ENCODE results near the gene RABAC1. TPM values are rescaled to one million over a fixed set of nuclear protein-coding genes. Genes with fewer than 3 reads are reported as not detected.
A peak's percentile ranks its signal among the peaks of the same experiment; 100 is the strongest.

The RABAC1 gene
- total and polyA plus RNA-seq, 10 of the 15 experiments (the other 5 are each of a cell fraction or from before 2014, with no cell fraction given): 10.9 to 115 (median 49.2) TPM

DNA sequence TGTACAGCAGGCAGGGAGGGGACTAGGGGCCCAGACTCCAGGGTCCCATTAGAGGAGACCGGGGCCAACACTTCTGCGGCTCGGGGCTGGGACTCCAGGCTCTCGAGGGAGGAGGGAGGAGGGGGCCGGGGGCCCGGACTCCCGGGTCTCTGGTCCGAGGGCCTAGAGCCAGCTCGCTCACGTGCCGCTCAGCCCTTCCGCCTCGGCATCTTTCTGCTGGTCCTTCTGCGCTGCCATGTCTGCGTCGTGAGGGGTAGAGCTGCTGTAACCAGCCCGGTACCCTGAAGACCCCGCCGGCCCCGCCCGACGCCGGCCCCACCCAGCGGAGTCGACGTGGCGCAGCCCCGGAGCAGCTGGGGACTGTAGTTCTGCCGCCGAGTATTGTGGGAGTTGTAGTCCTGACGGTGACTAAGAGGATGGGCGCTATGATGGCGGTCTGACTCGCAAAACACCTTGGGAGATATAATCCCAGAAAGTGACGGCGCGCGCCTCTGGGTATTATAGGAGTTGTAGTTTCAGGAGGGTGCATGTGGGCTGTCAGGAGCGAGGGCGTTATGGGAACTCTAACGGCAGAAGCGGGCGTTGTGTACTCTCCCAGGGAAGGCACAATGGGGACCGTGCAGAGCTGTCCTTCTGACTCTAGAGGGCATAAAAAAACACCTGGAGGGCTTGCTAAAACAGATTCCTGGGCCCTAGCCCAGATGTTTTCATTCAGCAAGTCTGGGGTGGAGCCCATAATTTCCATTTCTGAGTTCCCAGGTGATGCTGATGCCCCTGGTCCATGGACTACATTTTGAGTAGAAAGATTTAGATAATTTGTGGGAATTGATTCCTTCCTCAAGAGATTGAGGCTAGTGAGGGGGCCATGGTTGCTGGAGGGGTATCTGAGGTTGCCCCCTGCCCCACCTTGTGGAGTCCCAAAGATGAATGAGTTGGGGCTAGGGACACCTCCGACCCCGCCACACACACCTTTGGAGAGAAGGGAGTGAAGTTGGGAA, at the start of gene RABAC1 (continued):
- TF ChIP-seq JUNB (IDR thresholded peaks at IDR 0.05) (no peak), SMAD5 (IDR thresholded peaks at IDR 0.05; ENCODE audit: low read depth) (no peak), CREM (IDR thresholded peaks at IDR 0.05; ENCODE audit: low read depth) (peak; percentile 97), SIX5 (IDR thresholded peaks at IDR 0.05; ENCODE audit: low read depth, low read length, severe bottlenecking) (peak; percentile 99), SUZ12 (IDR thresholded peaks at IDR 0.05; ENCODE audit: unreplicated experiment) (no peak), TAF1 (IDR thresholded peaks at IDR 0.05; ENCODE audit: borderline replicate concordance, low read depth, low read length) (0 out of 2 replicates have a peak, but pooled peaks have one; percentile 27), BHLHE40 (IDR thresholded peaks at IDR 0.05; ENCODE audit: borderline replicate concordance in 1 of 2, low read depth in 2 of 2, low read length in 1 of 2) (peak; percentile 62 to 89), ZSCAN29 (IDR thresholded peaks at IDR 0.05) (no peak), NFIC (IDR thresholded peaks at IDR 0.05; ENCODE audit: low read depth, low read length) (no peak), EED (IDR thresholded peaks at IDR 0.05; ENCODE audit: low read depth) (no peak), MLLT1 (IDR thresholded peaks at IDR 0.05) (no peak), ZBTB33 (IDR thresholded peaks at IDR 0.05) (no peak), PAX8 (IDR thresholded peaks at IDR 0.05) (no peak), YY1 (IDR thresholded peaks at IDR 0.05; ENCODE audit: low read depth, low read length) (peak; percentile 97)
- TF ChIP-seq, protein P1, sequence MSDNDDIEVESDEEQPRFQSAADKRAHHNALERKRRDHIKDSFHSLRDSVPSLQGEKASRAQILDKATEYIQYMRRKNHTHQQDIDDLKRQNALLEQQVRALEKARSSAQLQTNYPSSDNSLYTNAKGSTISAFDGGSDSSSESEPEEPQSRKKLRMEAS (IDR thresholded peaks at IDR 0.05; ENCODE audit: low read depth, low read length): no peak
- TF ChIP-seq, protein P2, sequence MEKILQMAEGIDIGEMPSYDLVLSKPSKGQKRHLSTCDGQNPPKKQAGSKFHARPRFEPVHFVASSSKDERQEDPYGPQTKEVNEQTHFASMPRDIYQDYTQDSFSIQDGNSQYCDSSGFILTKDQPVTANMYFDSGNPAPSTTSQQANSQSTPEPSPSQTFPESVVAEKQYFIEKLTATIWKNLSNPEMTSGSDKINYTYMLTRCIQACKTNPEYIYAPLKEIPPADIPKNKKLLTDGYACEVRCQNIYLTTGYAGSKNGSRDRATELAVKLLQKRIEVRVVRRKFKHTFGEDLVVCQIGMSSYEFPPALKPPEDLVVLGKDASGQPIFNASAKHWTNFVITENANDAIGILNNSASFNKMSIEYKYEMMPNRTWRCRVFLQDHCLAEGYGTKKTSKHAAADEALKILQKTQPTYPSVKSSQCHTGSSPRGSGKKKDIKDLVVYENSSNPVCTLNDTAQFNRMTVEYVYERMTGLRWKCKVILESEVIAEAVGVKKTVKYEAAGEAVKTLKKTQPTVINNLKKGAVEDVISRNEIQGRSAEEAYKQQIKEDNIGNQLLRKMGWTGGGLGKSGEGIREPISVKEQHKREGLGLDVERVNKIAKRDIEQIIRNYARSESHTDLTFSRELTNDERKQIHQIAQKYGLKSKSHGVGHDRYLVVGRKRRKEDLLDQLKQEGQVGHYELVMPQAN (conservative IDR thresholded peaks at IDR 0.05): no peak; the same call in 1 of the 2 replicates
- TF ChIP-seq, protein P3, sequence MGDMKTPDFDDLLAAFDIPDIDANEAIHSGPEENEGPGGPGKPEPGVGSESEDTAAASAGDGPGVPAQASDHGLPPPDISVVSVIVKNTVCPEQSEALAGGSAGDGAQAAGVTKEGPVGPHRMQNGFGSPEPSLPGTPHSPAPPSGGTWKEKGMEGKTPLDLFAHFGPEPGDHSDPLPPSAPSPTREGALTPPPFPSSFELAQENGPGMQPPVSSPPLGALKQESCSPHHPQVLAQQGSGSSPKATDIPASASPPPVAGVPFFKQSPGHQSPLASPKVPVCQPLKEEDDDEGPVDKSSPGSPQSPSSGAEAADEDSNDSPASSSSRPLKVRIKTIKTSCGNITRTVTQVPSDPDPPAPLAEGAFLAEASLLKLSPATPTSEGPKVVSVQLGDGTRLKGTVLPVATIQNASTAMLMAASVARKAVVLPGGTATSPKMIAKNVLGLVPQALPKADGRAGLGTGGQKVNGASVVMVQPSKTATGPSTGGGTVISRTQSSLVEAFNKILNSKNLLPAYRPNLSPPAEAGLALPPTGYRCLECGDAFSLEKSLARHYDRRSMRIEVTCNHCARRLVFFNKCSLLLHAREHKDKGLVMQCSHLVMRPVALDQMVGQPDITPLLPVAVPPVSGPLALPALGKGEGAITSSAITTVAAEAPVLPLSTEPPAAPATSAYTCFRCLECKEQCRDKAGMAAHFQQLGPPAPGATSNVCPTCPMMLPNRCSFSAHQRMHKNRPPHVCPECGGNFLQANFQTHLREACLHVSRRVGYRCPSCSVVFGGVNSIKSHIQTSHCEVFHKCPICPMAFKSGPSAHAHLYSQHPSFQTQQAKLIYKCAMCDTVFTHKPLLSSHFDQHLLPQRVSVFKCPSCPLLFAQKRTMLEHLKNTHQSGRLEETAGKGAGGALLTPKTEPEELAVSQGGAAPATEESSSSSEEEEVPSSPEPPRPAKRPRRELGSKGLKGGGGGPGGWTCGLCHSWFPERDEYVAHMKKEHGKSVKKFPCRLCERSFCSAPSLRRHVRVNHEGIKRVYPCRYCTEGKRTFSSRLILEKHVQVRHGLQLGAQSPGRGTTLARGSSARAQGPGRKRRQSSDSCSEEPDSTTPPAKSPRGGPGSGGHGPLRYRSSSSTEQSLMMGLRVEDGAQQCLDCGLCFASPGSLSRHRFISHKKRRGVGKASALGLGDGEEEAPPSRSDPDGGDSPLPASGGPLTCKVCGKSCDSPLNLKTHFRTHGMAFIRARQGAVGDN (IDR thresholded peaks at IDR 0.05): no peak
- TF ChIP-seq, protein P4, sequence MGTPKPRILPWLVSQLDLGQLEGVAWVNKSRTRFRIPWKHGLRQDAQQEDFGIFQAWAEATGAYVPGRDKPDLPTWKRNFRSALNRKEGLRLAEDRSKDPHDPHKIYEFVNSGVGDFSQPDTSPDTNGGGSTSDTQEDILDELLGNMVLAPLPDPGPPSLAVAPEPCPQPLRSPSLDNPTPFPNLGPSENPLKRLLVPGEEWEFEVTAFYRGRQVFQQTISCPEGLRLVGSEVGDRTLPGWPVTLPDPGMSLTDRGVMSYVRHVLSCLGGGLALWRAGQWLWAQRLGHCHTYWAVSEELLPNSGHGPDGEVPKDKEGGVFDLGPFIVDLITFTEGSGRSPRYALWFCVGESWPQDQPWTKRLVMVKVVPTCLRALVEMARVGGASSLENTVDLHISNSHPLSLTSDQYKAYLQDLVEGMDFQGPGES (IDR thresholded peaks at IDR 0.05): no peak
